ENCODE data around the gene SETD1B.

Gene SETD1B

GRCh38 chr12:121770813-121771625 lies 32.8 kb upstream of the SETD1B start:
- Histone ChIP-seq H3K9ac (ENCODE audit: low read length) (no peak overlapping the region), H3K4me1 (ENCODE audit: control insufficient read depth, insufficient read depth, low read length) (peaks cover 14% of the 10 kb centered on the region), H3K36me3 (ENCODE audit: control insufficient read depth, insufficient read depth, low read length) (no peaks in the 10 kb centered on the region), H3K27me3 (ENCODE audit: control insufficient read depth, insufficient read depth, low read length) (no peaks in the 10 kb centered on the region), H3K9me3 (ENCODE audit: control insufficient read depth, low read length) (no peaks in the 10 kb centered on the region), H3K4me3 (ENCODE audit: low read length) (no peak overlapping the region)

DNA sequence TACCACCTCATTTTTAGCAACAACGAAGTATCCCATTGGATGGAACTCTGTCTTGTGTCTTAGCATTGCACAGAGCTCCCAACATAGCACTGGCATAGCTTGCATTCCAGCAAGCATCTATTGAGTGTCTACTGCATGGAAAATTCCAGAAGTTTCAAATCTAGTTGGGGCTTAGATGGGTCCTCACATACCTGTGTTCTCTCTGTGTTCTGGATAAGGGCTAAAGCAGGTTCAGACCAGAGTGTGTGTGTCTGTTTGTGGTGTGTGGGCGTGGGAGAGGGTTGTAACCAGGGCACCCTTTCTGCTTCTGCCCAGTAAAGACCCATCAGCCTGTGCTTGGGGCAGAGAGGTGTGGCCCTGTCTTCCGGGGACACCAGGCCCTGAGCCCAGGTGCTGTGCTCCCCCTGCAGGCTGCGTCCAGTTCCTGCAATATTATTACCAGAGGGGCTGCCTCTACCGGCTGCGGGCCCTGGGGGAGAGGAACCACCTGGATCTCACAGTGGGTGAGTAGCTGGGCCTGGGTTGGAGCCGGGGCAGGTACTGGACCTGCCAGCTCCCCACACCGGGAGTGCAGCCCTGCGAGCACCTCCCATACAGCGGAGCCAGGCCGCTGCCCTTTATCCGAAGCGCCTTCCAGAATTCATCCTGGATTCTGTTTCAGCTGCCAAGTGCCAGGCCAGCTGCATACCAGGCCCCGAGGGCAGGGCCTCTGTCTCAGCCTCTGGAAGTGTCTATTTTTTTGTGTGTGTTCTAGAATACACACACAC lies 30.6 kb upstream of the SETD1B start:
- H3K9ac ChIP-seq (ENCODE audit: low read length) = no peak overlapping the region
- no peaks in the 10 kb centered on the region for H3K27me3 ChIP-seq (ENCODE audit: control insufficient read depth, insufficient read depth, low read length)
- no peaks in the 10 kb centered on the region for H3K36me3 ChIP-seq (ENCODE audit: control insufficient read depth, insufficient read depth, low read length)
- H3K4me1 ChIP-seq (ENCODE audit: control insufficient read depth, insufficient read depth, low read length) = peaks cover 15% of the 10 kb centered on the region
- no peak overlapping the region for H3K4me3 ChIP-seq (ENCODE audit: low read length)
- H3K9me3 ChIP-seq (ENCODE audit: control insufficient read depth, low read length) = no peaks in the 10 kb centered on the region

DNA sequence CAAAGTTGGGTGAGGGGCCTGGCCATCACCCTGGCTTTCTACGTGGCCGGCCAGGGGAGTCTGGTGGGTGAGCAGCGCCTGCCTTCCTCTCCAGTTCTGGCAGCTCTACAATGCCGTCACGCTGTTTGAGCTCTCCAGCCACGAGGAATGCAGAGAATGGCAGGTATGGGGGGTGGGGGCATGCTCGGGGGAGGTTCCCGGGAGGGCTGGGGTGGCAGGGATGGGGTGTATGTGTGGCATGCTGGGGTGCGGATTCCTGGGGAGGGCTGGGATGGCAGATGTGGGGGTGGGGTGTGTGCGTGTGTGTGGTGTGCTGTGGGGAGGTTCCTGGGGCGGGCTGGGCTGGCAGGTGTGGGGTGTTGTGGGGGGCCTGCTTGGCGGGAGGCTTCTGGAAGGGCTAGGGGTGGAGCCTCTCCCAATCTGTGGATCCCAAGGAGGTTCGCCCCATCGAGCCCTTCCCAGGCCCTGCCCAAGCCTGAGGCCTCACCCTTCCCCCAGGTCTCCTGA lies 28.8 kb upstream of the SETD1B start:
- no peaks in the 10 kb centered on the region for H3K9me3 ChIP-seq (ENCODE audit: control insufficient read depth, low read length)
- H3K4me1 ChIP-seq (ENCODE audit: control insufficient read depth, insufficient read depth, low read length) = peaks cover 15% of the 10 kb centered on the region
- H3K36me3 ChIP-seq (ENCODE audit: control insufficient read depth, insufficient read depth, low read length) = no peaks in the 10 kb centered on the region
- H3K9ac ChIP-seq (ENCODE audit: low read length) = no peak overlapping the region
- H3K4me3 ChIP-seq (ENCODE audit: low read length) = no peak overlapping the region
- no peaks in the 10 kb centered on the region for H3K27me3 ChIP-seq (ENCODE audit: control insufficient read depth, insufficient read depth, low read length)

- Histone ChIP-seq H3K27me3 (ENCODE audit: control insufficient read depth, insufficient read depth, low read length) (no peaks in the 10 kb centered on the region), H3K9ac (ENCODE audit: low read length) (no peak overlapping the region), H3K9me3 (ENCODE audit: control insufficient read depth, low read length) (no peaks in the 10 kb centered on the region), H3K4me1 (ENCODE audit: control insufficient read depth, insufficient read depth, low read length) (peaks cover 15% of the 10 kb centered on the region), H3K4me3 (ENCODE audit: low read length) (no peak overlapping the region), H3K36me3 (ENCODE audit: control insufficient read depth, insufficient read depth, low read length) (no peaks in the 10 kb centered on the region)
Observed at GRCh38 chr12:121775501-121775900, 28.3 kb upstream of the SETD1B start.

DNA sequence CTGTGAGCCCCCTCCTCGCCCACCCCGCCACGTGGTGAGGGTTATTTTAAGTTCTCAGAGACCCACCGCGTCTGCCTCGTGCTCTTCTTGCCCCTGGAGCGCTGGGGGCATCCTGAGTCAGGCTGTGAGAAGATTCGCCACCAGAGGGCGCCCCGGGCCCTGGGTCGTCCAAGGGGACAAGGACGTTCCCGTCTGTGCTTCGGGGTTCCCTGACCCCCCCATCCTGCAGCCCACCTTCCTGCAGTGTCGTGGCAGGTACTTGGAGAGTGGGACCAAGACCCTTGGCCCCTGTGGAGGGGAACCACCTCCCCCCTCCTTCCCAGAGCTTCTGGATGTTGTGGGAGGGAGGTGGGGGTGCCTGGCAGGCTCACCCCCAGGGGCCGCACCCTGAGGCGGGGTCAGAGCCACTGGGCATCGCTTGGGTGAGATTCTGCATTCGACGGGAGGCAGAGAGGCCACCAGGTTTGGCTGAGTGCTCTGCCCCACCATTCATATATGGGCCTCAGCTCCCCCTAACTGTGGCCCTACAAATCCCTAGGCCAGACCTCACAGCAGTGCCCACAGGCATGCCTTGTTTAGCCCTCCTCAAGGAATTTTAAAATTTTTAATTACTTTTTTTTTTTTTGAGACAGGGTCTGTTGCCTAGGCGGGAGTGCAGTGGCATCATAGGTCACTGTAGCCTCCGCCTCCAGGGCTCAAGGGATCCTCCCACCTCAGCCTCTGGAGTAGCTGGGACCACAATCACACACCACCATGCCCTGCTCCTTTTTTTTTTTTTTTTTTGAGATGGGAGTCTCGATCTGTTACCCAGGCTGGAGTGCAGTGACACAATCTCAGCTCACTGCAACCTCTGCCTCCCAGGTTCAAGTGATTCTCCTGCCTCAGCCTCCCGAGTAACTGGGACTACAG lies 27.4 kb upstream of the SETD1B start:
- no peak overlapping the region for H3K4me3 ChIP-seq (ENCODE audit: low read length)
- H3K9me3 ChIP-seq (ENCODE audit: control insufficient read depth, low read length) = no peaks in the 10 kb centered on the region
- no peaks in the 10 kb centered on the region for H3K27me3 ChIP-seq (ENCODE audit: control insufficient read depth, insufficient read depth, low read length)
- H3K9ac ChIP-seq (ENCODE audit: low read length) = no peak overlapping the region
- no peaks in the 10 kb centered on the region for H3K36me3 ChIP-seq (ENCODE audit: control insufficient read depth, insufficient read depth, low read length)
- H3K4me1 ChIP-seq (ENCODE audit: control insufficient read depth, insufficient read depth, low read length) = peaks cover 15% of the 10 kb centered on the region

- no peaks in the 10 kb centered on the region for H3K36me3 ChIP-seq (ENCODE audit: control insufficient read depth, insufficient read depth, low read length)
- H3K27me3 ChIP-seq (ENCODE audit: control insufficient read depth, insufficient read depth, low read length) = no peaks in the 10 kb centered on the region
- no peak overlapping the region for H3K4me3 ChIP-seq (ENCODE audit: low read length)
- H3K9ac ChIP-seq (ENCODE audit: low read length) = no peak overlapping the region
- no peaks in the 10 kb centered on the region for H3K9me3 ChIP-seq (ENCODE audit: control insufficient read depth, low read length)
- peaks cover 13% of the 10 kb centered on the region for H3K4me1 ChIP-seq (ENCODE audit: control insufficient read depth, insufficient read depth, low read length)
Observed at GRCh38 chr12:121778567-121779421, 25.0 kb upstream of the SETD1B start.

DNA sequence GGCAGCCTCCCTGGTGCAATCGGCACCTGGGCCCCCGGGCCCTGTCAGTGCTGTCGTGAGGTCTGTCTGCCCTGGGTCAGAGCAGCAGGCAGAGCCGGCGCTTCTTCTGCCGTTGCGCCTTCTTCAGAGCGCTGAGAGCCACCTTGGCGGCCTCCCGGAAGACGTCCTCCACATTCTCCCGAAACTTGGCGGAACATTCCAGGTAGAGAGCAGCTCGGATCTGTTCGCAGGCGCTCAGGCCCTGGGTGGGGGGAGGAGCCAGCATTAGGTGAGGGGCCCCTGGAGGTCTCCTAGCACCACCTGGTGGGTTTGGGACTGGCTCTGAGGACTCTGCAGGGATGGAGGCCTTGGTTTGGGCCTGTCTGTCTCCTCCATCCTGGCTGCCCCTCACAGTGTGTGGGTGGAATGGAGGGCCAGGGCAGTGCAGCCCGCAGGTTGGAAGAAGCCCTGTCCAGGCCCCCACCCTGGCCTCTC lies 24.4 kb upstream of the SETD1B start:
- Histone ChIP-seq H3K9ac (ENCODE audit: low read length) (no peak overlapping the region), H3K27me3 (ENCODE audit: control insufficient read depth, insufficient read depth, low read length) (no peaks in the 10 kb centered on the region), H3K4me1 (ENCODE audit: control insufficient read depth, insufficient read depth, low read length) (peaks cover 20% of the 10 kb centered on the region), H3K4me3 (ENCODE audit: low read length) (no peak overlapping the region), H3K36me3 (ENCODE audit: control insufficient read depth, insufficient read depth, low read length) (no peaks in the 10 kb centered on the region), H3K9me3 (ENCODE audit: control insufficient read depth, low read length) (no peaks in the 10 kb centered on the region)

GRCh38 chr12:121780429-121780828 lies 23.4 kb upstream of the SETD1B start:
- H3K4me3 ChIP-seq (ENCODE audit: low read length) = no peak overlapping the region
- no peaks in the 10 kb centered on the region for H3K9me3 ChIP-seq (ENCODE audit: control insufficient read depth, low read length)
- H3K4me1 ChIP-seq (ENCODE audit: control insufficient read depth, insufficient read depth, low read length) = peaks cover 27% of the 10 kb centered on the region
- no peak overlapping the region for H3K9ac ChIP-seq (ENCODE audit: low read length)
- no peaks in the 10 kb centered on the region for H3K36me3 ChIP-seq (ENCODE audit: control insufficient read depth, insufficient read depth, low read length)
- H3K27me3 ChIP-seq (ENCODE audit: control insufficient read depth, insufficient read depth, low read length) = no peaks in the 10 kb centered on the region

GRCh38 chr12:121781484-121781997 lies 22.3 kb upstream of the SETD1B start:
- Histone ChIP-seq H3K9ac (ENCODE audit: low read length) (no peak overlapping the region), H3K36me3 (ENCODE audit: control insufficient read depth, insufficient read depth, low read length) (no peaks in the 10 kb centered on the region), H3K4me3 (ENCODE audit: low read length) (no peak overlapping the region), H3K9me3 (ENCODE audit: control insufficient read depth, low read length) (no peaks in the 10 kb centered on the region), H3K27me3 (ENCODE audit: control insufficient read depth, insufficient read depth, low read length) (no peaks in the 10 kb centered on the region), H3K4me1 (ENCODE audit: control insufficient read depth, insufficient read depth, low read length) (peaks cover 26% of the 10 kb centered on the region)

DNA sequence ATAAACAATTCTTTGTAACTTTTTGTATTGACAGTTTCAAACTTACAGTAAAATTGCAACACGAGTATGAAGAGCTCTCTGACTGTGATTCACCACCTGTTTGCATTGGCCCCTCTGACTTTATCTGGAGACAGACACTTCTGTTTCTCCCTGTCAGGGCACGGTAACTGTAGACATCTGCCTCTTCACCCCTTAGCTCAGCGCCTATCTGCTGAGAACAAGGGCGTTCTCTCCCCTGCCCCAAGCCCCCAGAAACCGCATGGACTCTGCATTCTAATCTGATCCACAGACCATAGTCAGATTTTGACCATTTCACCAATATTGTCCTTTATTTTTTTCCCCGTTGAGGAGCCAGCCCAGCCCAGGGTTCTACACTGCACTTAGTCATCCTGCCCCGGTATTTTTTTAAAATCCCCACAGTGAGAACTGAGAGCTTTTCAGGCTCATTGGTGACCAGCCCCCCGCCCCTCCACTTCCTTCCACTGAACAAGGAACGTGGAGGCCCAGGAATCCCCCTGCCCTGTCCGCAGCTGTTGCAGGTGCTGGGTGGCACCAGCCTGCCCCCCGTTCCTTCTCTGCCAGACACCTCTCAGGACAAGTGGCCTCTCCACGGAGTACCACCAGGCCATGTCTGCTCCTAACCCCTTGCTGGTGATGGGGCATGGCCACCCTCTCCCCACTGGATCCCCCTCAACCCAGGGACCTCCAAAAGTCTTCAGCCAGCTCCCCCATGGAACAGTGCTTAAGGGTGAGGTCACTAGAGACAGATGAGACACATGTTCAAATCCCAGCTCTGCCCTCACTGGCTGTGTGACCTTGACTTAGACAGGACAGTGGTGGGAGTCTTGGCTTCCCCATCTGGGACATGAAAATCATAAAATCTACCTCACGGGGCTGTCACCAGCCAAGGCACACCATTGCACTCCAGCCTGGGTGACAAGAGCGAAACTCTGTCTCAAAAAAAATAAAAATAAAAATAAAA lies 21.5 kb upstream of the SETD1B start:
- H3K36me3 ChIP-seq (ENCODE audit: control insufficient read depth, insufficient read depth, low read length) = no peaks in the 10 kb centered on the region
- peaks cover 33% of the 10 kb centered on the region for H3K4me1 ChIP-seq (ENCODE audit: control insufficient read depth, insufficient read depth, low read length)
- no peaks in the 10 kb centered on the region for H3K9me3 ChIP-seq (ENCODE audit: control insufficient read depth, low read length)
- no peak overlapping the region for H3K9ac ChIP-seq (ENCODE audit: low read length)
- H3K27me3 ChIP-seq (ENCODE audit: control insufficient read depth, insufficient read depth, low read length) = no peaks in the 10 kb centered on the region
- H3K4me3 ChIP-seq (ENCODE audit: low read length) = no peak overlapping the region

Measured in mucosa of stomach (tissue), 1 donor.